Measurements from ENCODE around the gene IL21R.
"Not testable (repeated sequence)": the region's sequence is repeated elsewhere in the genome, so short reads cannot be mapped to it uniquely, and the experiment has no call there.

The IL21R gene

DNA sequence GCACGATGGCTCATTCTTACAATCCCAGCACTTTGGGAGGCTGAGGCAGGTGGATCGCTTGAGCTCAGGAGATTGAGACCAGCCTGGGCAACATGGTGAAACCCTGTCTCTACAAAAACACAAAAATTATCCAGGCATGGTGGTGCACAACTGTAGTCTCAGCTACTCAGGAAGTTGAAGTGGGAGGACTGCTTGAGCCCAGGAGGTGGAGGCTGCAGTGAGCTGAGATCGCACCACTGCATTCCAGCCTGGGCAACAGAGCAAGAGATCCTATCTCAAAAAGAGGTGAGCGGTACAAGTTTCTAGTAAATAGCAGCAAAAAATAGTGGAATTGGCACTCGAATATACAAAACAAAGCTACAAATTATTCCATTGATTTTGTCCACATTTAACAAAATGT is 31.2 kb downstream of the IL21R start:
- CTCF ChIA-PET, POLR2A ChIA-PET: not testable (repeated sequence)

DNA sequence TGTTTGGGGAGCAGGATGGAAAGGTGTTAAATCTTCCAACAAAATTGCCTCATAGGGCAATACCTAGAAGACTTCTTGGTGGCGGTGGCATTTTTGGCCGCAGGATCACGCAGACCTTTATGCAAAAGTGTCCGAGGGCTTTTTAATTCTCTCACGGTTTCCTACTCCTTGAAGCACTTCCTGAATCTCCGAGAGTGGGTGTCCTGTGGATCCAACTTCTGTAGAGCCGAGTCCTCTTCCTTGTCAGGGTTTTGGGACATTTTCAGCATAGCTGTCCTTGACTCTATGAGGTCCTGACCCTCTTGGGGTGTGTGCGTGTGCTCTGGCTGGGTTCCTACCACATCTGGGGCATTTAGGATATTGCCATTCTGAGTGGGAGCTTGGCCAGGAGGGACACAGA is 31.7 kb downstream of the IL21R start:
- H3K27ac ChIP-seq (ENCODE audit: extremely low read depth, low read depth, low read length): no peak overlapping the region
- H3K9me3 ChIP-seq (ENCODE audit: control insufficient read depth, insufficient read depth, low read depth, low read length): no peaks in the 10 kb centered on the region
- no peak for TF ChIP-seq ZFP41 (tag by site-specific recombination; IDR thresholded peaks at IDR 0.05; ENCODE audit: borderline replicate concordance)
- TF ChIP-seq ZIC2 (tag by site-specific recombination; IDR thresholded peaks at IDR 0.05): no peak
- no peak for TF ChIP-seq ZNF549 (tag by site-specific recombination; IDR thresholded peaks at IDR 0.05)
- no peak for TF ChIP-seq ZNF223 (tag by site-specific recombination; IDR thresholded peaks at IDR 0.05)
- TF ChIP-seq SETDB1 (IDR thresholded peaks at IDR 0.05; ENCODE audit: insufficient read length, low read length): no peak
- no peak for TF ChIP-seq MYNN (tag by site-specific recombination; IDR thresholded peaks at IDR 0.05; ENCODE audit: borderline replicate concordance)
- TF ChIP-seq, protein P1, sequence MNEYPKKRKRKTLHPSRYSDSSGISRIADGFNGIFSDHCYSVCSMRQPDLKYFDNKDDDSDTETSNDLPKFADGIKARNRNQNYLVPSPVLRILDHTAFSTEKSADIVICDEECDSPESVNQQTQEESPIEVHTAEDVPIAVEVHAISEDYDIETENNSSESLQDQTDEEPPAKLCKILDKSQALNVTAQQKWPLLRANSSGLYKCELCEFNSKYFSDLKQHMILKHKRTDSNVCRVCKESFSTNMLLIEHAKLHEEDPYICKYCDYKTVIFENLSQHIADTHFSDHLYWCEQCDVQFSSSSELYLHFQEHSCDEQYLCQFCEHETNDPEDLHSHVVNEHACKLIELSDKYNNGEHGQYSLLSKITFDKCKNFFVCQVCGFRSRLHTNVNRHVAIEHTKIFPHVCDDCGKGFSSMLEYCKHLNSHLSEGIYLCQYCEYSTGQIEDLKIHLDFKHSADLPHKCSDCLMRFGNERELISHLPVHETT (tag by site-specific recombination; IDR thresholded peaks at IDR 0.05): no peak
- TF ChIP-seq, protein P2, sequence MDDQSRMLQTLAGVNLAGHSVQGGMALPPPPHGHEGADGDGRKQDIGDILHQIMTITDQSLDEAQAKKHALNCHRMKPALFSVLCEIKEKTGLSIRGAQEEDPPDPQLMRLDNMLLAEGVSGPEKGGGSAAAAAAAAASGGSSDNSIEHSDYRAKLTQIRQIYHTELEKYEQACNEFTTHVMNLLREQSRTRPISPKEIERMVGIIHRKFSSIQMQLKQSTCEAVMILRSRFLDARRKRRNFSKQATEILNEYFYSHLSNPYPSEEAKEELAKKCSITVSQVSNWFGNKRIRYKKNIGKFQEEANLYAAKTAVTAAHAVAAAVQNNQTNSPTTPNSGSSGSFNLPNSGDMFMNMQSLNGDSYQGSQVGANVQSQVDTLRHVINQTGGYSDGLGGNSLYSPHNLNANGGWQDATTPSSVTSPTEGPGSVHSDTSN (CRISPR knock-in tag; IDR thresholded peaks at IDR 0.05): no peak
- no peak for TF ChIP-seq ZNF174 (tag by site-specific recombination; IDR thresholded peaks at IDR 0.05)
- TF ChIP-seq ZNF701 (tag by site-specific recombination; IDR thresholded peaks at IDR 0.05): no peak
- TF ChIP-seq, protein P3, sequence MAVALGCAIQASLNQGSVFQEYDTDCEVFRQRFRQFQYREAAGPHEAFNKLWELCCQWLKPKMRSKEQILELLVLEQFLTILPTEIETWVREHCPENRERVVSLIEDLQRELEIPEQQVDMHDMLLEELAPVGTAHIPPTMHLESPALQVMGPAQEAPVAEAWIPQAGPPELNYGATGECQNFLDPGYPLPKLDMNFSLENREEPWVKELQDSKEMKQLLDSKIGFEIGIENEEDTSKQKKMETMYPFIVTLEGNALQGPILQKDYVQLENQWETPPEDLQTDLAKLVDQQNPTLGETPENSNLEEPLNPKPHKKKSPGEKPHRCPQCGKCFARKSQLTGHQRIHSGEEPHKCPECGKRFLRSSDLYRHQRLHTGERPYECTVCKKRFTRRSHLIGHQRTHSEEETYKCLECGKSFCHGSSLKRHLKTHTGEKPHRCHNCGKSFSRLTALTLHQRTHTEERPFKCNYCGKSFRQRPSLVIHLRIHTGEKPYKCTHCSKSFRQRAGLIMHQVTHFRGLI (tag by site-specific recombination; IDR thresholded peaks at IDR 0.05): no peak
- H3K4me1 ChIP-seq (ENCODE audit: control insufficient read depth, insufficient read depth, low read length): no peaks in the 10 kb centered on the region
- POLR2A ChIA-PET: no interaction called here
- no peak overlapping the region for H3K4me3 ChIP-seq (ENCODE audit: low read depth, low read length)
- CTCF ChIA-PET: no interaction called here
- no peaks in the 10 kb centered on the region for H3K36me3 ChIP-seq (ENCODE audit: control insufficient read depth in 2 of 2, insufficient read depth in 1 of 2, low read length in 2 of 2)

More for the DNA sequence above, 31.2 kb downstream of the IL21R start:
- not testable (repeated sequence) for H3K36me3 ChIP-seq (ENCODE audit: control insufficient read depth in 2 of 2, insufficient read depth in 1 of 2, low read length in 2 of 2); H3K27ac ChIP-seq (ENCODE audit: extremely low read depth, low read depth, low read length); H3K4me3 ChIP-seq (ENCODE audit: low read depth, low read length); H3K9me3 ChIP-seq (ENCODE audit: control insufficient read depth, insufficient read depth, low read depth, low read length); H3K4me1 ChIP-seq (ENCODE audit: control insufficient read depth, insufficient read depth, low read length)

DNA sequence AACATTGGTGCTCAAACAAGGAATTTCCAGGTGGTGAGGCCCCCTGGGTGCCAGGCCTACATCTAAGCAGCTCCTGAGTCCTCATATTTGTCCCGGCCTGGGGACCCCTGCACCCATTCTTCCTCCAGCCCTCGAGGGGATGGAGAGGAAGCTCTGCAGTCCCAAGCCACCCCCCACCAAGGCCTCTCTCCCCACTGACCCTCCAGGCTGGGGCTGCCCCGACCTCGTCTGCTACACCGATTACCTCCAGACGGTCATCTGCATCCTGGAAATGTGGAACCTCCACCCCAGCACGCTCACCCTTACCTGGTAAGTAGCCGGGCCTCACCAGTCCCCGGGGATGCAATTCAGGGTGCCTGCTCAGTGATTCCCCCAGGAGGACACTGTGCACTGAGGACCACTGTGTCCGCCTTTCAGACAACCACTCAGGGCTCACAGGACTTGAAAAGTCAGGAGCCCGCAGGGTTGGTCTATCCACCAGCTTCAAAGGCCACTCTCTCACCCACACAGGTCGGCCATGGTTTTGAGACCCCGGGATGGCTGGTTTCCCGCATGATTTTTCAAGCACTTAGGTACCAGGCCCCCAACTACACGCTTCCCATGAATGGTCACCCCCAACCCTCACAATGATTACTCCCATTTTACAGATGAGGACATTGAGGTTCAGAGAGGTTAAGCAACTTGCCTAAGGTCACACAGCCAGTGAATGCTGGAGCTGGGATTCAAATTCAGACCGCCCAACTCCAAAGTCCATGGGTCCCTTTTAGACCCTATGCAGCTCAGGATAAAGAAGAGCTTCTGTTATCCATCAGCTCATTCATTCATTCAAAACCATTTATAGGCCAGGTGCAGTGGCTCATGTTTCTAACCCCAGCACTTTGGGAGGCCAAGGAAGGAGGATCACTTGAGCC is 32.4 kb downstream of the IL21R start:
- Histone ChIP-seq H3K4me1 (ENCODE audit: control insufficient read depth, insufficient read depth, low read length) (no peaks in the 10 kb centered on the region), H3K36me3 (ENCODE audit: control insufficient read depth in 2 of 2, insufficient read depth in 1 of 2, low read length in 2 of 2) (no peaks in the 10 kb centered on the region), H3K4me3 (ENCODE audit: low read depth, low read length) (no peak overlapping the region), H3K27ac (ENCODE audit: extremely low read depth, low read depth, low read length) (no peak overlapping the region), H3K9me3 (ENCODE audit: control insufficient read depth, insufficient read depth, low read depth, low read length) (no peaks in the 10 kb centered on the region)
- ChIA-PET POLR2A (no interaction called here), CTCF (interaction anchor here (0.8 kb wide), 1 partner anchor 11 kb away, joined by 3 read pairs; no protein-coding TSS in a partner anchor)
- no peak for TF ChIP-seq MEIS1 (CRISPR knock-in tag; IDR thresholded peaks at IDR 0.05; ENCODE audit: borderline replicate concordance)

DNA sequence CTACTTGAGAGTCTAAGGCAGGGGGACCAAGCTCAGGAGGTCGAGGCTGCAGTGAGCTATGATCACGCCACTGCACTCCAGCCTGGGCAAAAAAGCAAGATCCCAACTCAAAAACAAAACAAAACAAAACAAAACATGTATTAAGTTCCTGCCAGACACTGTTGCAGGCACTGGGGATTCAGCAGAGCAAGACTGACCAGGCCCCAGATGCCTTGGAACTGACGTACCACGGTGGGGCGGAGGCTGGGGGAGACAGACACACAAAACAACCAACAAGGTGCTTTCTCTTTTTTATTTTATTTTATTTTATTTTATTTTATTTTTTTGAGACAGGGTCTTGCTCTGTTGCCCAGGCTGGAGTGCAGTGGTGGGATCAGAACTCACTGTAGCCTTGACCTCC is 33.2 kb downstream of the IL21R start:
- H3K9me3 ChIP-seq (ENCODE audit: control insufficient read depth, insufficient read depth, low read depth, low read length); POLR2A ChIA-PET; H3K27ac ChIP-seq (ENCODE audit: extremely low read depth, low read depth, low read length); H3K4me3 ChIP-seq (ENCODE audit: low read depth, low read length); H3K4me1 ChIP-seq (ENCODE audit: control insufficient read depth, insufficient read depth, low read length); H3K36me3 ChIP-seq (ENCODE audit: control insufficient read depth in 2 of 2, insufficient read depth in 1 of 2, low read length in 2 of 2): not testable (repeated sequence)
- CTCF ChIA-PET: interaction anchor here (0.8 kb wide), 1 partner anchor 12 kb away, joined by 3 read pairs; no protein-coding TSS in a partner anchor

Data from HEK293 (cell line).